ENCODE results near the gene FAM171A1.
"Not testable (repeated sequence)": the region's sequence is repeated elsewhere in the genome, so short reads cannot be mapped to it uniquely, and the experiment has no call there.

FAM171A1 gene

DNA sequence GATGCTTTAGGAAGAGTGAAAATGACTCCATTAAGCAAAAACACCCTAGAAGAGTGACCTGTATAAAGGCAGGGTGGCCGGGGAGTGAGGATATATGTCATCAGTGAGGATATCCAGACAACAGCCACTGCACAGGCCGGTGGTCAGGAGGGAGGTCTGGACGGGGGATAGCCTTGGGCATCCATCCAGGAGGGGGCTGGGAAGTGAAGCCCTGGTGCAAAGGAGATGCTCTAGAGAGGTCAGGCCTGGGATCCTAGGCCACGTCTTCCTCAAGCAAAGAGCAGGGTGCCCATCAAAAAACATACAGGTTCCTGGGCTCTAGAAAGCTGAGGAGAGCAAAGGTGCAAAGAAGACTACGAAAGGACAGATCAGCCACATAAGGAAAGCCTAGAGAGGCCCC lies 25.6 kb downstream of the FAM171A1 start:
- no peak for DNase-seq

DNA sequence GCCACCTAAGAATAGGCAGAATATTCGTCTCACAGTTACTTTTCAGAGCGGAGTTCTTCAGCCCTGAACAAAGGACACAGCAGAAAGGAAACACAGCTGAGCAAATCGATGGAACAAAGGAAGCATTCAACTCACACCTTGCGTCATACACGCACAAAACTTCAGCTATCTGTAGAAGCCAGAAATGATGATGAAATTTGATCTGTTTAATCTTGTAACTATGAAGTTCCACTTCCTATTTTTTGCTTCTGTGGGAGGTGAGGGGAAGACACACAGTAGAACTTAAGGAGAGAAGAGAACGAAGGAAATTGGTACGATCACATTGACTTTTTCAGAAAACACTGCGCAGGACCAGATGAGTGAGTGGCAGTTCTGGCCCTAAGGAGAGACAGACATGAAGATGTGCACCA lies 26.2 kb downstream of the FAM171A1 start:
- DNase-seq, result peak in 18 of 58 donors; percentile 10 to 67 (median 31)

DNA sequence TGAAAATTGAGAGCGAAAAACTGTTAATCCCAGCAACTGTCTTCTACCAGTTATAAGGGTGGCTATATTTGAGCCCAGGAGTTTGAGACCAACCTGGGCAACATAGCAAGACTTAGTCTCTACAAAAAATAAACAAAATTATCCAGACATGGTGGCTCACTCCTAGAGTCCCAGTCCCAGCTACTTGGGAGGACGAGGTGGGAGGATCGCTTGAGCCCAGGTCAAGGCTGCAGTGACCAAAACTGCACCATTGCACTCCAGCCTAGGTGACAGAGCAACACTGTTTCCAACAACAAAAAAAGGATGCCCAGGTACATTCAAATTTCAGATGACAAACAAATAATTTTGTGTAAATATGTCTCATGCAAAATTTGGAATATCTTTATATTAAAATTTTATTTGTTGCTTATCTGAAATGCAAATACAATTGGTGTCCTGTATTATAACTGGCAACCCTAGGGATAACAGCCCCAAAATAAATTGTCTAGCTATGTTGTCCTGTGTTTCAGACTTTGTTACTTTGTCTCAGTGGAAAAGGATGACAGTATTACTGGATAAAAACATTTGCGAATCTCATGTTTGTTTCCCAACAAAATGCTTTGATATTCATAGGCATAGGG lies 26.7 kb downstream of the FAM171A1 start:
- no peak for DNase-seq

DNA sequence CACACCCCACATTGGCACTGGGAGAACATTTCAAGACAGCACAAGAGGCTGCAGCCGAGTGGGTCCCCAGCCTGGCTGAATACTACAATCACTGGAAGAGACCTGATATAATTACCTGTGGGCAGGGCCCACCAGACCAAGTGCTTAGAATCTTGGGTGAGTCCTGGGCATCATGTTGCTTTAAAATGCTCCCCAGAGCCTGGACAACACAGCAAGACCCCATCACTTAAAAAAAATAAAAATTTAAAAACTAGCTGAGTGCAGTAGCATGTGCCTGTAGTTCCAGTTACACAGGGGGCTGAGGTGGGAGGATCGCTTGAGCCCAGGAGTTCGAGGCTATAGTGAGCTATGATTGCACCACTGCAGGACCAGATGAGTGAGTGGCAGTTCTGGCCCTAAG lies 28.1 kb downstream of the FAM171A1 start:
- DNase-seq, result no peak

DNA sequence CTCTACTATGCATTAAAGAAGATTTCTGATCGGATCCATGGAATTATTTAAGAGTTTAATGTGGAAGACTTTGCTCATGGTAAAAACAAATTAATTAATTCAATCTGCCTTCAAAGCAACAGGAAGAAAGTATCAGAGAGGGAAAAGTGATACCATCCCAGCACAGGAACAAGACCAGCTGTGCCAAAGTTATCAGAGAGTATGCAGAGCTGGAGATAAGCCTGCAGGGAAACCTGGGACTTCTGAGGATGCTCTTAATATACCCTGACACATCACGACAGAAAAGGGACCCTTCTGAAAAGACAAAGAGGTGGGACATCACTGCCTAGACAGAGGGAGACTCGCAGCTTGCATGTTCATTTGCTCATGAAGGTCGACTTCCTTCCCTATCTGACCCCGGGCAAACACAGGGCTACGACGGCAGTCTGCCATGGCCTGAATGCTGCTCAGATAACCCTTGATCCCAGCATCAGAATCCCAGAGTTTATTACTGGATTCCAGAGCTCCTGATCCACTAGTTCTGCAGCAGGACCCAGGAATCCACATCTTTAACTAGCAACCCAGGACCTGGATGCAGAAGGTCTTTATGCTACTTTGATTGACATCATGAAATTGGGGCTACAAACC lies 29.5 kb downstream of the FAM171A1 start:
- no peak for DNase-seq

DNA sequence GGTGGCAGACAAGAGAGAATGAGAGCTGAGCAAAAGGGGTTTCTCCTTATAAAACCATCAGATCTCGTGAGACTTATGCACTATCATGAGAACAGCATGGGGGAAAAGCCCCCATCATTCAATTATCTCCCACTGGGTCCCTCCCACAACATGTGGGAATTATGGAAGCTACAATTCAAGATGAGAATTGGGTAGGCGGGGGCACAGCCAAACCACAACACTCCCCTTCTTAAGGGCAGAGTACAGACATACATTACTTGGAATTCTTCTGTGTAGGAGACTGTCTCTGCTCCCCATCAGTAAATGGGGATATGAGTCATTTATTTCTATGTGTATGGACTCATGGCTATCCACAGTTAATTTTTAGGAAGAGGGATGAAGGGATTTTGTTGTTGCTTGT lies 31.2 kb downstream of the FAM171A1 start:
- DNase-seq, result no peak

DNA sequence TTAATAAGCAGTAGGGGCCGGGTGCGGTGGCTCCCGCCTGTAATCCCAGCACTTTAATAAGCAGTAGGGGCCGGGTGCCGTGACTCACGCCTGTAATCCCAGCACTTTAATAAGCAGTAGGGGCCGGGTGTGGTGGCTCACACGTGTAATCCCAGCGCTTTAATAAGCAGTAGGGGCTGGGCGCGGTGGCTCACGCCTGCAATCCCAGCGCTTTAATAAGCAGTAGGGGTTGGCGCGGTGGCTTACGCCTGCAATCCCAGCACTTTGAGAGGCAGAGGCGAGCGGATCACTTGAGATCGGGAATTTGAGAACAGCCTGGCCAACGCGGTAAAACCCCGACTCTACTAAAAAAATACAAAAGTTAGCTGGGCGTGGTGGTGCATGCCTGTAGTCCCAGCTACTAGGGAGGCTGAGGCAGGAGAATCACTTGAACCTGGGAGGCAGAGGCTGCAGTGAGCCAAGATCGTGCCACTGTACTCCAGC lies 33.6 kb downstream of the FAM171A1 start:
- not testable (repeated sequence) for DNase-seq

DNA sequence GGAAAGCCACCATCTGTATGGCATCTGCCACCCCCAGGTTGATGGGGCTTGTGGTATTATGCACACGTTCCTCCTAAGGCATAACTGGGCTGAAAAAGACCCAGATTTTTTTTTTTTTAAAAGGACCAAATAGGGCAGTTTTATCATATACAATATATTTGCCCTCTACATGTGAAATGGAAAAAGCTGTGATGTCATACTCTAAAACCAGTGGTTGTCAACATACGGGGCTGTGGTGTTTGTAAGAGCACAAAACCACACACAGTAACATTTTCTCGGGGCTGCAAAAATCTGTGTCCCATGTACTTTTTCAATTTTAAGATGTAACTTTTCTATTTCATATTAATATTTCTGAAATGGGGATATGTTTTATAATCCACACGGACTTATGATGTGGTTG lies 34.9 kb downstream of the FAM171A1 start:
- DNase-seq, result no peak

DNA sequence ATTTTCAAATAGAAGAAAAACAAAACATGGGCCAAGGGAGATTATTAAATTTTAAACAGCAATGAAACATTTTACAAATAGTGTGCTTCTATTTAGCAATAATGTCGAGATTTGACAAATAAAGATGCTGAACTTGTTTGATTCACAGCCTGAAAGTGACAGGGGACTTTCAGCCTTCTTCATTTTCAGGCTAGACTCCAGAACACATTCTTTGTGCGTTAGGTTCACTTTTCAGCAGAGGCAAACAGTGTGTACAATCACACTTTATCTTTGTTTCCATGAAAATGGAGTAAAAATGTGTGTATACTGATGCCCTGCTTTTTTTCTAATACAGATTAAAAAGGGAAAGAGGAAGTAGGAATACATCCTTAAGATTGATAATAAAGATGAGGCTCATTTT lies 35.6 kb downstream of the FAM171A1 start:
- DNase-seq, result no peak

DNA sequence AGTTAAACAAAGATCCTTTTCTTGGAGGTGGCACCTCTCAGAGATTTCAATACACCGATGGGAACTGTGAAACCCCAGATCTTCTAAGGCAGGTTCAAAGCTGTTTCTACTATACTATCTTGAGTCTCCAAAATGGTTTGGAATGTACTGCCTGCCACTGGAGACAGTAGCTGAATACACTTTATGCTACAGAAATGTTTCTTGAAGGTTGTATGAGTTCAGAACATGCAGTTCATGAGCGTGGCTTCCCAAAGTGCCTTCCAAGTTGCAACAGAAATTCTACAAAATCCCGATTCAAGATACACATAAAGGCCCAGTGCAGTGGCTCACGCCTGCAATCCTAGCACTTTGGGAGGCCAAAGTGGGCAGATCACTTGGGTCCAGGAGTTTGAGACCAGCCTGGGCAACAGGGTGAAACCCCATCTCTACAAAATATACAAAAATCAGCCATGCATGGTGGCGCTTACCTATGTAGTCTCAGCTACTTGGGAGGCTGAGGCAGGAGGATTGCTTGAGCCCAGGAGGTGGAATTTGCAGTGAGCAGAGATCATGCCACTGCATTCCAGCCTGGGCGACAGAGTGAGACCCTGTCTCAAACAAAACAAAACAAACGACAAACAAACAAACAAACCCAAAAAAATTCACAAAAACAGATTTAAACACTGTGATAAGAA lies 36.3 kb downstream of the FAM171A1 start:
- DNase-seq, result no peak

DNA sequence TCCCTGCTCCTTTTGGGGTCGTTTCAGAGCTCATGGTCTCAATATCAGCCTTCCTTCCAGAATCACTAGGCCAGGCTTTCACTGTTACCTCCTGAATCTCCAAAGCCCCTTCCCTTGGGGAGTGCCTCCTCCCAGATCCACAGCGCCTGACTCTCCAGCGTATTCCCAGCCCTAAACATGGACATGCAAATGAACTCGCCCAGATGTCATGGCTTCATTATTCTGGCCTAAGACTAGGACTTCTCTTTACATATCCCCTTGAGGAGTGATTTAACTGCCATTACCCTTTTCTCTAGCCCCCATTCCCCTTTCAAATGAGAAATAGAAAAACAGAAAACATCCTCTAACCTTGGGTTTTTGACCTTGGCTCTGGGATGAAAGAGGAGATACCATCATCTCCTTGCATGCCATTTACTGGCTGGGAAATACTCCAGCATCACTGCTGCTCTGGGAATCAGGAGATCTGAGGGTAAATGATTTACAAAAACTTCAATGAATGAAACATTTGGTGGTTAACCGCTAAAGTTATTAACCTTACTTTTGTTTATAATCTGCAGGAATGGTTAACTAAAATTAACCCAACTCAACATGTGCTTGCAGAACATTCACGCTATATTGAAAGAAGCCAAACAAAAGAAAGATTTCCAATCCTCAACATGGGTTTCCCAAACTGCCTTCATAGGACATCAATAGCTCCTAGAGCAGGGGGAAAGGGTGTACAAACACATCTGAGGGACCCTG lies 37.0 kb downstream of the FAM171A1 start:
- DNase-seq, result no peak

DNA sequence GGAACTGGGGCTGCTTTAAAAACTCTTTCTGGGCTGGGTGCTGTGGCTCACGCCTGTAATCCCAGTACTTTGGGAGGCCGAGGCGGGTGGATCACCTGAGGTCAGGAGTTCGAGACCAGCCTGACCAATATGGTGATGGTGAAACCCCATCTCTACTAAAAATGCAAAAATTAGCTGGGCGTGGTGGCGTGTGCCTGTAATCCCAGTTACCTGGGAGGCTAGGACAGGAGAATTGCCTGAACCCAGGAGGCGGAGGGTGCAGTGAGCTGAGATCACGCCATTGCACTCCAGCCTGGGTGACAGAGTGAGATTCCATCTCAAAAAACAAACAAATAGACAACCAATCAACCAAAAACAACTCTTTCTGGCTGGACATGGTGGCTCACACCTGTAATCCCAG lies 37.9 kb downstream of the FAM171A1 start:
- DNase-seq, result not testable (repeated sequence)

DNA sequence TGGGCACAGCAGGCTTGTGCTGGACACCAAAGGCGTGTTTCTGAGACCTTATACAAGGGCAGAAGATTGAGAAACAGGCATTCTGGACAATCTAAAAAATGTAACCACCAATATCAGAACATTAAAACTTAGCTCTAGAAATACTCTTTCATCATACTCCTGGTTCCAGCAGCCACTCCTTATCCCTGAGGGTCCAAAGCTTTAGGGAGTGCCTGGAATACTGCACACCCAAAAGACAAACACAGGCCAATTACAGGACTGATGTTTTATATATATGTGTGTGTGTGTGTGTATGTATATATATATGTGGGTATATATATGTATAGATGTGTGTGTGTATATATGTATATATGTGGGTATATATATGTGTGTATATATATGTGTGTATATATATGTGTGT lies 39.6 kb downstream of the FAM171A1 start:
- DNase-seq, result no peak

DNA sequence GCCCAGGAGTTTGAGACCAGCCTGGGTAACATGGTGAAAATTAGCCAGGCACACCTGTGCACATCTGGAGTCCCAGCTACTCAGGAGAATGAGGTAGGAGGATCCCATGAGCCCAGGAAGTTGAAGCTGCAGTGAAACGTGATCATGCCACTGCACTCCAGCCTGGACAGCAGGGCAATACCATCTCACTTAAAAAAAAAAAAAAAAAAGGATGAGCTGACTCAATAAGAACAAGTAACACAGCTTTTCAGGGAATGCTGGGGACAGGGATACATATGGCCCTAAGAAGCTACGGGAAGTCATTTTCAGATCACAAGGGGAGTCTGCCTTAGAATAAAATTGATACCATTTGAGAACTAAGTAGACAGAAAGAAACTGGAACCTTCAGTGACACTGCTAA lies 41.7 kb downstream of the FAM171A1 start:
- no peak for DNase-seq

DNA sequence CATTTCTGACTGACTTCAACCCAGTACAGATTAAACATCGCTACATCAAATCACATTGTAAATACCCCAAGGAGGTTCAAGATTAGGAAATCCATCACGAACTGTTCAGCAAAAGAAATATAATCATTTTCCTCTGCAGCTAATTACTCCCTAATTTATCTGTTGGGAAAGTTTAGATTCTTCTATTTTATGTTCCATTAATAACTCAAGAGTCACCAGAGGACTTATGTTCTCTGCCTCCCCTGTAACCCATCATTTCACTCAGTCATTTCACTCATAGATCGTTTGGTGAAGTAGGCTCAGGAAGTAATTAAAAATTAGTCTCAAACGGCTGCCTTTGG lies 45.2 kb downstream of the FAM171A1 start:
- no peak for DNase-seq

DNA sequence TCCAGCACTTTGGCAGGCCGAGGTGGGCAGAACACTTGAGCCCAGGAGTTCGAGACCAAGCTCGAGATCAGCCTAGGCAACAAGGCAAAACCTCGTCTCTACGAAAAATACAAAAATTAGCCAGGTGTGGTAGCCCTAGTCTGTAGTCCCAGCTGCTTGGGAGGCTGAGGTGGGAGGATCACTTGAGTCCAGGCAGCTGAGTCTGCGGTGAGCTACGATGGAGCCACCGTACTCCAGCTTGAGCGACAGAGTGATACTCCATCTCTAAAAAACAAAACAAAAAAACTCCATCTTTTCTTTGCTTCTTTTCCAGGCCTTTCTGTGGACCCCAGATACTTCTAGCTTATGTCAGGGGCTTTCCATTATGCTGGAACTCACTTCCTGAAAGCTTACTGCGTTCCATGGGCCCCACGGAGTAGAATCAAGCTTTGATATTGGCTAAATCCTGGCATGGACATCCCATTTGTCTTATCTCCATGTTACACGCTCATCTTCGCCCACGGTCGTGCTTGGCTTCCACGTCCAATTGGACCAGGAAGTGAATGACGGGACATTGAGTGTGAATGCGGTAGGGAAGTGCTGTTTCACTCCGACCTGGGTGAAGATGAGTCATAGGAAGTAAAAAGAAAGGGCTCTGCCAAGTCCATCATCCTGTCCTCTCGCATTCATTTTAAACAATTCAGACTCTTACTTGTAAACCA lies 45.7 kb downstream of the FAM171A1 start:
- DNase-seq, result no peak

DNA sequence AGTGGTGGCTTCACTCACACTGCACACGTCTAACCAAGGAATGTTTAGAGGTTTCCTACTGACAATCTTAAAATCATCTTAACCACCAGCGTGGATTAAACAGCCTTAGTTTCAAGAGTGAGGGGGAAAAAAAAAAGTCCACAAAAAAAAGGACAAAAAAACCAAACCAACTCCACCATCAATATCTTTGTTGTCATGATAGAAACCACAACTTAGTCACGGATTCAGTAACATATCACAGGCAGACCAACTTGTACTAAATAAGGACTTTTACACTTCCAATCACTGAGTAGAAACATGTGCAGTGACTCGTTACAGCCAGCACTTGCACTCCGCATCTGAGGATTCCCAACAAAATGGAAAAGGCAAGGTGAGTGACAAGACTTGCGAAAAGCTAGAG lies 46.5 kb downstream of the FAM171A1 start:
- no peak for DNase-seq

DNA sequence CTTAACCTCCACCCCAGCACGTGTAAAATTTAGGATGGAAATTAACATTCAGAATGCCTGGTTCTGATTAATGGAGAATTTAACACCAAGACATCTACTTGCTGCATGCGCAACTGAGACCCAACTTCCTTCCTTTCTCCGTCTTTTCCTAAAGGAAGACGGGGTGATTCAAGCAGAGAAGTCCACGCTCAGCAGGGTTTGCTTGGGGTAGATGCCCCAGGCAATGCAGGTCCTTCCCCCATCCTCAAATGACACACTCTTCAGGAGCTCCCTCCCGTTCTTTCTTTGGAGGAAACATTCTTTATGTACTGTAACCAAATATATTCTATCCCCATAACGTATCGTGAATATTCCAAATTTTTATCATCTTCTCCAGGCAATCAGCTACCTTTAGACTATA lies 47.0 kb downstream of the FAM171A1 start:
- DNase-seq, result no peak

DNA sequence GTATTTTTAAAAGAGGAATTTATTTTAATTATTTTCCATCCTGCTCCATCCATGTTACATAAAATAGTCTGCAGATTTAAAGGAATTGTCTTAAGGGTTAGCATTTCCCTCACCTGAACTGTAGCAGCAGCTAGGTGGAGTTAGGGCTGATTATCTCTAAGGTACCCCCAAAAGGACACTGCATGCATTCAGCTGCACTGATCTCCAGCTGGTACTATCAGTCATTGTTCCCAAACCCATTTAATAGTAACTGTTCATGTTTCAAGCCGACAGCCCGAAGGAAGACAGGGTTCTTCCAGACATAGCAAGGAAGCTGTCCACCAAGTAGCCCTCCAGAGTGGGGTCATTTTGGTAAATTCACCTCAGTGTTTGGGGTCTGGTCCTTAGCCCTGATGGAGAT lies 48.7 kb downstream of the FAM171A1 start:
- DNase-seq, result no peak

DNA sequence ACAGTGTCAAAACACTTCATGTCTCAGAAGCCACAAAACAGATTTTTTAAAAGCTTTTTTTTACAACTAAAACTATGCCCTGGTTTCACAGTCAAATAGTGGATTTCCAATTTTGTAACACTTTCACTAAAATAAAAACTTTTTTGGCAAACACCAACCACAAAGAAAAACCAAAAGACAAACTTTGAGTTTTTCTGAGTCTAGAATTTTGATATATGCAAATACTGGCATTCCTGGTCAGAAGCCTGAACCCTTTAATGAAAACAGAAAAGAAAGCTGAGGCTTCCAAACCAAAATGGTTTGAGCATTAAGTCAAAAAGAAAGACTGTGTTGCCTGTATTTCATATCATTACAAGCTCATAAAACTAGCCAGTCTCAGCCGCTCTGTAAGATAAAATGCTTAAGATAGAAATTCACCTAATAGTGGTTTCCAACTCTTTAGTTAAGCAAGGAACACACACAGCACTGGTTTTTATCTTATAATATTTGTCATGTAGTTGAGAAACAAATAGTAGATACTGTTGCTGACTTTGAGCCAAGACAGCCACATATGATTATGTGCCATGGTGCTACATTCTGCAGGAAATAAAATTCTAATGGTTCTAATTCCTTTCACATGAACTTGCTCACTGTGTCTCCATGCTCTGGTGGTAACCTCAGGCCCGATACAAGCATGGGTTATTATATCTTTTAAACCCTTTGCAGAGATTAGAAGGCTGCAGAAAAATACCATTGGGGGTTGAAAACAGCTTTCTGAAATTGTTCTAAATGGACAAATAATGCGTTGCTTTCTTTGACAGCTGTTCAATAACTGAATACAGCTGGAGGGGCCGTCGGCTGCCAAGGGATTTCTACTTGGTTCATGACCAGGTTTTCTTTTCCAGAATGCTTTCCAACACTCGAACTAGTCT lies 49.4 kb downstream of the FAM171A1 start:
- no peak for DNase-seq
